ENCODE measurements around the gene ALDH4A1. TPM values are rescaled to one million over a fixed set of nuclear protein-coding genes. Genes with fewer than 3 reads are reported as not detected.
A peak's percentile ranks its signal among the peaks of the same experiment; 100 is the strongest.

Gene ALDH4A1
- total and polyA plus RNA-seq, 4 donors, result 162 to 424 (median 244) TPM

GRCh38 chr1:18951818-18952391 lies 49.5 kb upstream of the ALDH4A1 start:
- H3K9me3 ChIP-seq (ENCODE audit: control insufficient read depth in 4 of 4, low read length in 3 of 4), result no peaks in the 10 kb centered on the region
- peaks cover 26 to 79% (median 60%) of the 10 kb centered on the region in 4 donors for H3K4me1 ChIP-seq (ENCODE audit: control insufficient read depth in 4 of 4, insufficient read depth in 4 of 4, low read length in 3 of 4)
- TF ChIP-seq HNF4G (IDR thresholded peaks at IDR 0.05) (no peak), EGR1 (IDR thresholded peaks at IDR 0.05; ENCODE audit: low read depth in 2 of 2) (no peak), ZBTB33 (IDR thresholded peaks at IDR 0.05) (no peak), HNF4A (conservative IDR thresholded peaks at IDR 0.05) (peak in 1 of 2 donors; percentile 32), YY1 (IDR thresholded peaks at IDR 0.05) (no peak), RAD21 (IDR thresholded peaks at IDR 0.05) (peak in 1 of 2 donors; percentile 16), REST (IDR thresholded peaks at IDR 0.05) (no peak), RXRA (IDR thresholded peaks at IDR 0.05) (peak in 1 of 2 donors; percentile 6), NR2F2 (IDR thresholded peaks at IDR 0.05) (no peak), SP1 (IDR thresholded peaks at IDR 0.05) (peak; percentile 16)
- no peaks in the 10 kb centered on the region for H3K27me3 ChIP-seq (ENCODE audit: control insufficient read depth in 4 of 4, insufficient read depth in 4 of 4, low read length in 3 of 4)
- no peak overlapping the region for H3K4me3 ChIP-seq (ENCODE audit: low read depth in 1 of 3, low read length in 3 of 3)
- DNase-seq (ENCODE audit: low spot score), result no peak
- peak overlapping the region; percentile 39 to 75 for H3K27ac ChIP-seq (ENCODE audit: low read depth in 1 of 2, low read length in 2 of 2)
- H3K9ac ChIP-seq (ENCODE audit: low read depth in 1 of 2, low read length in 2 of 2), result no peak overlapping the region
- WGBS, result 31% methylated on average over 8 of the region's 8 CpGs
- H3K36me3 ChIP-seq (ENCODE audit: control insufficient read depth in 4 of 4, insufficient read depth in 3 of 4, low read depth in 1 of 4, low read length in 3 of 4), result no peaks in the 10 kb centered on the region

- Histone ChIP-seq H3K4me3 (ENCODE audit: low read depth in 1 of 3, low read length in 3 of 3) (no peak overlapping the region), H3K27ac (ENCODE audit: low read depth in 1 of 2, low read length in 2 of 2) (peak overlapping the region; percentile 39 to 75), H3K9ac (ENCODE audit: low read depth in 1 of 2, low read length in 2 of 2) (no peak overlapping the region), H3K4me1 (ENCODE audit: control insufficient read depth in 4 of 4, insufficient read depth in 4 of 4, low read length in 3 of 4) (peaks cover 26 to 79% (median 60%) of the 10 kb centered on the region in 4 donors), H3K9me3 (ENCODE audit: control insufficient read depth in 4 of 4, low read length in 3 of 4) (no peaks in the 10 kb centered on the region), H3K27me3 (ENCODE audit: control insufficient read depth in 4 of 4, insufficient read depth in 4 of 4, low read length in 3 of 4) (no peaks in the 10 kb centered on the region), H3K36me3 (ENCODE audit: control insufficient read depth in 4 of 4, insufficient read depth in 3 of 4, low read depth in 1 of 4, low read length in 3 of 4) (no peaks in the 10 kb centered on the region)
- WGBS, result 72% methylated on average over 9 of the region's 9 CpGs
- DNase-seq (ENCODE audit: low spot score), result no peak
- TF ChIP-seq EGR1 (IDR thresholded peaks at IDR 0.05; ENCODE audit: low read depth in 2 of 2) (no peak), FOXA1 (IDR thresholded peaks at IDR 0.05) (no peak), JUND (IDR thresholded peaks at IDR 0.05) (no peak), MAX (IDR thresholded peaks at IDR 0.05) (no peak), RXRA (IDR thresholded peaks at IDR 0.05) (no peak), FOXA2 (IDR thresholded peaks at IDR 0.05) (no peak), ATF3 (IDR thresholded peaks at IDR 0.05) (no peak), HNF4G (IDR thresholded peaks at IDR 0.05) (no peak), RAD21 (IDR thresholded peaks at IDR 0.05) (no peak), CTCF (IDR thresholded peaks at IDR 0.05; ENCODE audit: low read depth, low read length, missing input control) (no peak), REST (IDR thresholded peaks at IDR 0.05) (no peak), ZBTB33 (IDR thresholded peaks at IDR 0.05) (no peak), SP1 (IDR thresholded peaks at IDR 0.05) (no peak), GABPA (IDR thresholded peaks at IDR 0.05 in 1 of 2, conservative IDR thresholded peaks at IDR 0.05 in 1 of 2) (no peak), NR2F2 (IDR thresholded peaks at IDR 0.05) (no peak), TAF1 (conservative IDR thresholded peaks at IDR 0.05) (no peak), YY1 (IDR thresholded peaks at IDR 0.05) (no peak)
Measured at GRCh38 chr1:18951416-18951815, 49.1 kb upstream of the ALDH4A1 start.

Data from liver (tissue), 9 donors.